HG03571 (cell line): ENCODE results near the gene CAMK1D.
"Not testable (repeated sequence)": the region's sequence is repeated elsewhere in the genome, so short reads cannot be mapped to it uniquely, and the experiment has no call there.

ENCODE experiments used
- ATAC-seq: cut with Tn5 transposase; IDR thresholded peaks from one replicate; pipeline ENCODE4 v1.9.1; 2021; ENCODE audit not compliant: unreplicated experiment

CAMK1D gene

GRCh38 chr10:12423896-12424295, 74.5 kb downstream of the CAMK1D start:
- ATAC-seq, result no peak

GRCh38 chr10:12427276-12427675, 77.9 kb downstream of the CAMK1D start:
- no peak for ATAC-seq

GRCh38 chr10:12428447-12429135, 79.2 kb downstream of the CAMK1D start:
- no peak for ATAC-seq

GRCh38 chr10:12430406-12430982, 81.1 kb downstream of the CAMK1D start:
- ATAC-seq, result no peak

GRCh38 chr10:12431151-12432101, 82.1 kb downstream of the CAMK1D start:
- no peak for ATAC-seq

- ATAC-seq, result no peak
Observed at GRCh38 chr10:12432402-12433189, 83.2 kb downstream of the CAMK1D start.

- ATAC-seq, result no peak
Observed at GRCh38 chr10:12434277-12434676, 84.9 kb downstream of the CAMK1D start.

GRCh38 chr10:12434677-12435076, 85.3 kb downstream of the CAMK1D start:
- not testable (repeated sequence) for ATAC-seq

GRCh38 chr10:12435348-12435747, 86.0 kb downstream of the CAMK1D start:
- ATAC-seq, result no peak

- no peak for ATAC-seq
Observed at GRCh38 chr10:12438919-12439692, 89.8 kb downstream of the CAMK1D start.

GRCh38 chr10:12439767-12440166, 90.4 kb downstream of the CAMK1D start:
- ATAC-seq, result not testable (repeated sequence)

GRCh38 chr10:12443026-12443425, 93.7 kb downstream of the CAMK1D start:
- no peak for ATAC-seq

- no peak for ATAC-seq
Observed at GRCh38 chr10:12444981-12445700, 95.8 kb downstream of the CAMK1D start.

- no peak for ATAC-seq
Observed at GRCh38 chr10:12445701-12446334, 96.5 kb downstream of the CAMK1D start.

GRCh38 chr10:12448340-12448728, 99.0 kb downstream of the CAMK1D start:
- ATAC-seq, result no peak

GRCh38 chr10:12448729-12449391, 99.5 kb downstream of the CAMK1D start:
- peak; percentile 81 for ATAC-seq

- ATAC-seq, result no peak
Observed at GRCh38 chr10:12455318-12455717, 106.0 kb downstream of the CAMK1D start.

GRCh38 chr10:12455766-12456165, 106.4 kb downstream of the CAMK1D start:
- no peak for ATAC-seq

- ATAC-seq, result no peak
Observed at GRCh38 chr10:12459340-12459739, 110.0 kb downstream of the CAMK1D start.
